GM12891 (cell line): Measurements from ENCODE around the gene SCAMP2.

ENCODE experiments used
- POLR2A ChIP-seq: IDR thresholded peaks from 2 replicates; pipeline ENCODE4 v1.6.1; 2011; ENCODE audit warnings: low read depth, low read length, control low read depth
- POLR2AphosphoS5 ChIP-seq: IDR thresholded peaks from 2 replicates; pipeline ENCODE4 v1.6.1; 2011; ENCODE audit warnings: low read depth, low read length, control low read depth
- SPI1 ChIP-seq: IDR thresholded peaks from 2 replicates; pipeline ENCODE4 v1.6.1; 2011; ENCODE audit warnings: low read depth, low read length, control low read depth
- TAF1 ChIP-seq: IDR thresholded peaks from 2 replicates; pipeline ENCODE4 v1.6.1; 2011; ENCODE audit warnings: low read depth, low read length, control low read depth

- no peak for TF ChIP-seq POLR2A
- no peak for TF ChIP-seq POLR2AphosphoS5
- no peak for TF ChIP-seq TAF1
- peak; percentile 26; the same call in 1 of the 2 replicates for TF ChIP-seq SPI1
Observed at GRCh38 chr15:74835312-74835823, 37.8 kb downstream of the SCAMP2 start.
